CD4-positive, alpha-beta T cell treated with Interleukin-6 for 4 hours (primary cell): ENCODE measurements around the gene ERICH2.
"Not testable (repeated sequence)": the region's sequence is repeated elsewhere in the genome, so short reads cannot be mapped to it uniquely, and the experiment has no call there.

Experiments
- DNase-seq: peaks from one replicate; pipeline ENCODE4 v3.0.0-alpha.2; 2020; ENCODE audit warnings: mixed read lengths

The ERICH2 gene

GRCh38 chr2:170770008-170770605, at the start of gene ERICH2:
Gene ERICH2, plus strand, starts transcription at chr2:170770378. Its CDS starts 304 bp downstream, at chr2:170770682.
- peak; percentile 39 for DNase-seq

- DNase-seq, result no peak
These were observed 48.5 kb upstream of the ERICH2 start for GRCh38 chr2:170721678-170722077.

- DNase-seq, result no peak
These were observed 47.9 kb upstream of the ERICH2 start for GRCh38 chr2:170722301-170722700.

- no peak for DNase-seq
These were observed 46.7 kb upstream of the ERICH2 start for GRCh38 chr2:170723446-170723958.

GRCh38 chr2:170733798-170734600, 36.2 kb upstream of the ERICH2 start:
- no peak for DNase-seq

- not testable (repeated sequence) for DNase-seq
These were observed 35.6 kb upstream of the ERICH2 start for GRCh38 chr2:170734601-170735000.

GRCh38 chr2:170736628-170737027, 33.5 kb upstream of the ERICH2 start:
- DNase-seq, result no peak

- no peak for DNase-seq
These were observed 32.8 kb upstream of the ERICH2 start for GRCh38 chr2:170737406-170737805.

- DNase-seq, result no peak
These were observed 32.4 kb upstream of the ERICH2 start for GRCh38 chr2:170737821-170738220.

GRCh38 chr2:170739048-170739447, 31.1 kb upstream of the ERICH2 start:
- no peak for DNase-seq

- DNase-seq, result no peak
These were observed 30.6 kb upstream of the ERICH2 start for GRCh38 chr2:170739507-170740046.

- DNase-seq, result no peak
These were observed 29.5 kb upstream of the ERICH2 start for GRCh38 chr2:170740660-170741059.

GRCh38 chr2:170742000-170742399, 28.2 kb upstream of the ERICH2 start:
- DNase-seq, result no peak

GRCh38 chr2:170742896-170743529, 27.2 kb upstream of the ERICH2 start:
- DNase-seq, result no peak

- DNase-seq, result no peak
These were observed 26.5 kb upstream of the ERICH2 start for GRCh38 chr2:170743530-170744239.

GRCh38 chr2:170744248-170745002, 25.8 kb upstream of the ERICH2 start:
- no peak for DNase-seq

GRCh38 chr2:170745305-170745704, 24.9 kb upstream of the ERICH2 start:
- DNase-seq, result no peak

GRCh38 chr2:170747921-170748320, 22.3 kb upstream of the ERICH2 start:
- DNase-seq, result no peak

GRCh38 chr2:170751555-170751954, 18.6 kb upstream of the ERICH2 start:
- not testable (repeated sequence) for DNase-seq

- DNase-seq, result no peak
These were observed 8.6 kb upstream of the ERICH2 start for GRCh38 chr2:170761572-170761971.

- DNase-seq, result no peak
These were observed 7.4 kb upstream of the ERICH2 start for GRCh38 chr2:170762760-170763159.

GRCh38 chr2:170763232-170763631, 6.9 kb upstream of the ERICH2 start:
- no peak for DNase-seq
